ENCODE results near the gene KIAA1328.
A peak's percentile ranks its signal among the peaks of the same experiment; 100 is the strongest.

KIAA1328 gene

DNA sequence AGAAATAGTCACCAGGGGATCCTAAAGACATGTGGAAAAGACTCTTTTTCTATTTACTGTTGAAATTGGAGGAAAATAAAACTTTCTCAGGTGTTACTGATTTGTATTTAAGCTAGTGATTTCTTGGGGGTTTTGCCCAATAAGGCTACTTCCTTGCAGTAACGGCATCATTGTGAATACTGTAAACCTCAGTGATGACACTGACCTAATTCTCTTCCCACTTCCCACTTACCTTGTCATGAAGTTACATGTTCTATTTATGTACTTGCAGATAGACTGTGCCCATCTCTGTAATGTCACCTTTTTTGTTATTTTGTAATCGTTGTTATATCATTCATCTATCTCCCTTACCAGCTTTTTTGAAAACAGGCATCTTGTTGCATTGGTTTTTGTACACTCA lies 134.5 kb downstream of the KIAA1328 start:
- no peak for DNase-seq

DNA sequence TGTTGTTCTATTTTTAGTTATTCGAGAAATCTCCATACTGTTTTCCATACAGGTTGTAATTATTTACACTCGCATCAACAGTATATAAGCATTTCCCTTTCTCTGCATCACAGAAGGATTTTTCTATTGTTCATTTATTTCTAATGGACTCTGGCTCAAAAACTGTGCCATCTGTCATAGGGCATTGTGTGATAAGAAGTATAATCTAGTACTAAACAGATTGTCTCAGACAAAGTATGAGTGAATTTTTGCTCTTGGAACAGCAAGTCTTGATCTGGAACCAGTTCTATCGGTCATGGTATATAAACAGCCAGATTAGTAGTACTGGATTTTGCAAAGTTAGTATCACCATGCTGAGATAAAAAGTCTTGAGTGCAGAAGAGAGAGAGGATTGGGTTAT lies 145.8 kb downstream of the KIAA1328 start:
- DNase-seq = no peak

DNA sequence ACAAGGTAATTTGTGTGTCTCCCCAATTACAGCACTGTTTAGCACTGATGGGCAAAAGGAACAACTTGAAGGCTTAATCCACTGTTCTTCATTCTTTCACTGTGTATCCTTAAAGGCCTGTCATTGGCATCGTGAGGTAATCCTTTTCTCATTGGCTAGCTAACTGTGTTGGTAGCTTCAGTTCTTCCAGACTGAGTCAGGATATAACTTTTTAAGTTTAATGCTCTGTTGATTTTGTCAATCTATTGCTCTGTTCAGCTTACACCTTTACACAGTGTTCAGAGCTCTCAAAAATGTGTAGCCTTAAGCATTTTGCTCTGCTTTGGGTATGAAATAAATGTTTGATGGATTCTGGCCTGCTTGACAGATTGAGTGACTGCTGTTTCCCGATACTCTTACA lies 148.2 kb downstream of the KIAA1328 start:
- no peak for DNase-seq

DNA sequence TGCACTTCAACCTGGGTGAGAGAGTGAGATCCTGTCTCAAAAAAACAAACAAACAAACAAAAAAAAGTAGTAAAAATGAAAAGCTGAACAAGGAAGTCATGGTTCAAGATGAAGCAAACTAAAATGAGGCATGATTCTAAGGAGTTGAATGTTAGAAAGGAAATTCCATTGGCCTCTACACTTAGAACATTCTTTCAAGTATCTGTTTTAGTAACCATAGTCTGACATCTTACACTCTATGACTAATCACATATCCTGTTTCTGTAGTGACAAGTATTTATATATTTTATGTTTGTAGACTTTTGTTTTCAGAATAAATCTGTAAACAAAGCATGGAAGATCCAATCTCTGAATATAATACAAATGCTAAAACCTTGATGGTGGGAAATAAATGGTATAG lies 164.1 kb downstream of the KIAA1328 start:
- DNase-seq = no peak

DNA sequence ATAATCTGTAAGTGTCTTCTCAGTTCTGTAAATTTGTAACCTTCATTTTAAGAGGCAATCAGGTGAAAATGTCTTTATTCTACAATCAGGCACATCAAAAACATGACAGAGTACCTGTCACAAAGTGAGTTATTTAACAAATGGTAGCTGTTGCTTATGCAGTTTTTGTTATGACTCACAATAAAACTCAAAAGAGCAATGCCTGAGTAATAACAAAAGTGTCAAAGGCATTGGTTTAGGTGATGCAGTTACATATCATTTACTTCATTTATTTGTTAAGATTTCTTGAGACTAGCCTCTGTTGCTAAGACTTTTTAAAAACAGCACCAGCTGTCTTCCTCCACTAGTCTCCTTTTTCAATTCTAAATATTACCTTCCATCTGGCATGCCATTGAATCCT lies 177.8 kb downstream of the KIAA1328 start:
- DNase-seq = no peak

DNA sequence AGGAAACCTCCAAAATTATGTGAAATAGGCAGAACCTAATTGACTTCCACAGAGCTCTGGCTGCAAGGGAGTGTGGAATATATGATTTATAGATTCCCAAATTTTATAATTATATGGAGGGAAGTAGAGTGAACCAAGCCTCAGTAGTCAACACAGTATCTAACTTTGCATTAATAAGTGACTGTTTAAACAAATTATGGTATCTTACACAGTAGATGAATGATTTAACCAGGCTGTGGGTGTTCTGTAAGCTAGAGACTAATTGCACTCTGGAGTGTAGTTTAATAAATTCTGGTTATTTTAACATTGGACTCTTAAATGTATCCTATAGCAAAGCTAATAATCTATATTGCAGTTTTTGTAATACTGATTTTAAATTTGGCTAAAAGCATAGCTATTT lies 183.5 kb downstream of the KIAA1328 start:
- no peak for DNase-seq

DNA sequence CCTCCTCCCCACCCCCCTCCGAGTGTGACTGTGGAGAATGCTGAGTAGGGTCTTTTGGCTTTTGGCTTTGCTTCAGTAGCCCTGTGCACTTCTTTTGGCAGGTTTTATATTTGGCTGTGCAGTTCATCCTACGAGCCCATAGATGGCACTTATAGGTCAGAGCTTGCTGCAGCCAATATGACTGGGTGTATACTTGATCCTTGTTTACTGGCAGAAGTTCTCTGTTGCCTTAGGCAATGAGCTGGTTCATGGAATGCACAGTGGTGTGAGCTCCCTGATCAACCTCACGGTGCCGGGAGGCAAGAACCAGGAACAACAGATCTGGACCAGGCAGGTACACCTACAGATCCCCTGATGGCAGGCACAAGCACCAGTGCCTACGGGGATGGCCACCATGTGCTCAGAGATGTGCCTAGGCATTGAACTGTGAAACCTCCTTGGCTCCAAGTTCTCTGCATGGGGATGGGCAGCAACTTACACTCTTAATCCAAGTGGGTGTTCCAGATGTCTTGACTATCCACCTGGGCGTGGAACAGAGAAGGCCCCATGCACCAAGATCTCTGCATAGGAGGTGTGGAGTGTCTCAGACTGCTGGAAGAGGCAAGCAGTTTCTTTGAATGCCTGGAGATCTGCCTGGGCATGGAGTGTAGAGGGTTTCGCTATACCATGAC lies 190.4 kb downstream of the KIAA1328 start:
- no peak for DNase-seq

DNA sequence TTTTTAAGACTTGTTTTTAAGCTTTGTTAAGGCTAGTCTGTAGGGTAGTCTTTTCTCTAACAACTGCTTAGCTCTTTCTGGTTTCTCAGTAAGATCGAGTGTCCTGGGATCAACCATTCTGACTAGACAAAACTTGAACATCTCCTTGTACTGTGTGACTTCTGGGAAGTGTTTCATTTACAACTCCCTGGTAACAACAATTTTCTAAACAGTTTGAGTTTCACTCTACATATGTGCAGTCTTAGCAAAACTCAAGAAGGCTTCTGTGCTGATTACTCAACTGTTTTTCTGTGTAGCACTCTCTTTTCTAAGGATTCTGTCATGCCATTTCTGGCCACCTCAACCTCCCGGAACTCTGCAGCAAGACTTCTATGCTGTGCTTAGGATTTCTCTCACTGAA lies 204.5 kb downstream of the KIAA1328 start:
- no peak for DNase-seq

DNA sequence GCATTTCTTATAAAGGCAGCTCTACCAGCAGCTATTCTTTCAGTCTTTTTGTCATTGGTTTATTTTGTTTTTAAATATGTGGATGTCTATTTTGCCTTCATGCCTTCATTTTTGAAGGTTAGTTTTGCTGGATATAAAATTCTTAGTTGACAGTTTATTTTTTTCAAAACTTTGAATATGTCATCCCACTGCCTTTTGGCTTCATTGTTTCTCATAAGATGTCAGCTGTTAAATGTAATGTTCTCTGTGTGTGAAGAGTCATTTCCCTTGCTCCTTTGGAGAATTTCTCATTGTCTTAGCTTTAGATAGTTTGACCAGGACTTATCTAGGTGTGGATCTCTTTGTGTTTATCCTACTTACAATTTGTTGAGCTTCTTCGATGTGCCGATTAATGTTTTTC lies 213.5 kb downstream of the KIAA1328 start:
- no peak for DNase-seq

DNA sequence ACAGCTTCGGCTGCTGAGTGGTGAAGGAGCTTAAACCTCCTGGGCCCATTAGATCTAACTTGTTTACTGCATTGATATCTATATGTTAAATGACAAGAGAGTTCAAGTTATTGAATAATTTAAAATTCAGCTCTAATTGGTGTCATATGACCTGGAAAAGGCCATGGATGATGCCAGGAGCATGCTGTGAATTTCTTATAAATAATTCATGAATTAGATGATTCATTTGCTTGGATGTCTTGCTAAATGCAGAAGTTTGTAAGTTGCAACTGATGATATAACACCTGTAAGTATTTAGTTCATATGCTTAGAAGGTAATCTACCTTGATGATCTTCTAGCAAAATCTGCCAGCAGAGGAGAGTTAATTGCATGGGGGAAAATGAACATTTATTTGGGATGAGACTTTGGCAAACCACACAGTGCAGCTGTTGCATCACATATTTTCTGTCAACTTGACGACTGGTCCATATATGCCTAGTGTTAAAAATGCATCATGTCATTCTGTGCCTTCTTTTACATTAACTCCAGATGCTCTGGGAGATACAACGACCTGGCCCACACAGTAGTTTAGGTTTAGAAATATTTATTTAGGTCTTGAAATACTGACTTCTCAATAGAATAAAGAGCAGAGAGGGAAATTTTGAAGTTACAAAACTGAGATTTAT lies 226.3 kb downstream of the KIAA1328 start:
- no peak for DNase-seq

DNA sequence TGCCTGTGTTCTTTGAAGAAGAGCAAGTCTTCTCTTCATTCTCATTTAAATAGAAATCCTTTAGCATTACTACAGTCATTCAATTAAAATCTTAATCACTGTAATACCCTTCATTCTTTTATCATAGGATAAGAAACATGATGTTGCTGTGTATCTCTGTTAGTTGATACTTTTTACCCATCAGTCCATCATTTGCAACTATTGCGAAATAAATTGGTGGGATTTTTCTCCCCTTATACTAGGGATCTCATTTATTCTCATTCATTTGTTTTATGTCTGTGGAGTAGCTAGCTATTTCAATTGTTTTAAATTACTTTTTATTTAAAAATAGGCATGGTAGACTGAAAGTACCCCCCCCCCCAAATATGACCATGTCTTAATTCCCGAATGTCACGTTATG lies 235.3 kb downstream of the KIAA1328 start:
- no peak for DNase-seq

DNA sequence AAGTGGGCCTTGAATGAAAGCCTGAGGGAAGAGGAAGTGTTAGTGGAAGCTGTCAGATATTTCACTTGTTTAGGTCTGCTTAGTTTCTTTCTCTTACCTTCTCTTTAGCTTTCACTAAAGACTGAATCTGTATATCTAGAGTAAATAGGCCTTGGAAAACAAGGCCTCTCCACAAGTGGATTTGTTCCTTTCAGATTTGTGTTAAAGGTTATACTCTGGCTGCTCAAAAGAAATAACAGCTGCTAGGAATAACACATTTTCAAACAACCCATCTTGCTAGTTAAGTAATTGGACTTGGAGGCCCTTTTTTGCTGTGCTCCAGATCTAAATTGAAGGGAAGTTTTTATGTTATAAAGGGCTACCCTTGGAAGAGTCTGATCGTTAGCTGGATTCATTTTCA lies 236.3 kb downstream of the KIAA1328 start:
- no peak for DNase-seq

DNA sequence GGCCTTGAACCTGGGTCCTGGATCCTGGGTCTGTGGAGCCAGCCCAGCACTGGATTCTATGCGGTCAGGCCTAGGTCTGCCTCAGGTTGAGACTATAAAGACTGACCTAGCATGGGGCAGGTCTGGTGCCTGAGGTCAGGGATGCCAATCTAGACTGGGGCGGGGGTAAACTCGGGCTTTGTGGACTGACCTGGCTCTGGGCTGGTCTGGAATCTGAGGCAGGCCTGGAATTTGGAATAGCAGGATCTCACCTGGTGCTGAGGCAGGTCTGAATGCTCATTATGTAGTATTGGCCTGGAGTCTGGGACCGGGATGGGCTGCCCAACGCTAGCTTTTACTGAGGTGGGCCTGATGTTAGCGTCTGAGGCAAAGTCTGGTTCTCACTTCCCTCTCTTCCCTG lies 256.0 kb downstream of the KIAA1328 start:
- DNase-seq = no peak

DNA sequence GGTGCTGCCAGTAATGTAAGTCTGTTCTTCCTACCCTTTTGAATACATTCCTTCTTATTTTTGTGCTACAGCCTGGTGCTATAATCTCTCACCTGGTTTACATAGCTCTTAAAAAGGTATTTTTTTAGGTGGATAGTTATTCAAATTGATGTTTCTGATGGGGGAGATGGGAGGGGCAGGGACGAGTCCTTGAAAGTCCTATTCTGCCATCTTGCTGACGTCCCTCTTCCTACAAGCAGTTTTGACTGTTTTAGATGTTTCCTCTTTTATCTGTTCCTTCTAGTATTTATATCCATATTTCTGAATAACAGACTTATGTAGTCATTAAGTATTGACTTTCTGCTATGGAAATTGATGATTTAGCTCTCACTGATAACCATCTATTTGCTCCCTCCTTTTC lies 256.4 kb downstream of the KIAA1328 start:
- DNase-seq = no peak

DNA sequence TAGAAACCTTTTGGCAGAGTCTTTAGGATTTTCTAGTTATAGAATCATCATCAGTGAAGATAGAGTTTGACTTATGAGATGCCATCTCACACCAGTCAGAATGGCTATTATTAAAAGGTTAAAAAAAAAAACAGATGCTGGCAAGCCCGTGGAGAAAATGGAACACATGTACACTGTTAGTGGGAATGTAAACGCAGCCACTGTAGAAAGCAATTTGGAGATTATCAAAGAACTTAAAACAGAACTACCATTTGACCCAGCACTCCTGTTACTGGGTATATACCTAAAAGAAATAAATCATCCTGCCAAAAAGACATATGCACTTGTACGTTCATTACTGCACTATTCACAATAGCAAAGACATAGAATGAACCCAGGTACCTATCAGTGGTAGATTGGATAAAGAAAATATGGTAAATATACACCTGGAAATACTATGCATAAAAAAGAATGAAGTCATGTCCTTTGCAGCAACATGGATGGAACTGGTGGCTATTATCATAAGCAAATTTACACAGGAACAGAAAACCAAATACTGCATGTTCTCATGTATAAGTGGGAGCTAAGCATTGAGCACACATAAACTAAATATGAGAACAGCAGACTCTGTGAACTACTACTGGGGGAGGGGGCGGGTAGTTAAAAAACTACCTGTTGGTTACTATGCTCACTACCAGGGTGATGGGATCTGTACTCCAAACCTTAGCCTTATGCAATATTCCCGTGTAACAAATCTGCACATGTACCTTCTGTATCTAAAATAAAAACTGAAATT lies 279.0 kb downstream of the KIAA1328 start:
- no peak for DNase-seq

DNA sequence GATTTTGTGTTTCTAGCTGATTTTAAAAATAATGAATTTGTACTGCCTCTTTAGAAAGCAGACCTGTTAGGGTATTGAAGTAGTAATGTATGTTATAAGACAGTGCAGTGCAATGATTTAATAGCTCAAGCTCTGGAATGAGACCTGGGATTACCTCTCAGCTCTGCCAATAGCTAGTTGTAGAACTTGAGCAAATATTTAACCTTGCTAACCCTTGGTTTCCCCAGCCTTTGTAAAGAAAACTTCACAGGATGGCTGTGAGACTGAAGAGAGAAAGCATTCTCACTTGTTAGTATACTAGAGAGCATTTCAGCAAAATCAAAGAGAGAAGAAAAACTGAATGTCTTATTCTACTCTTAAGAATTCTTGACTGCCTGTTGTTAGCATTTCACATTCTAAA lies 293.9 kb downstream of the KIAA1328 start:
- DNase-seq = no peak

DNA sequence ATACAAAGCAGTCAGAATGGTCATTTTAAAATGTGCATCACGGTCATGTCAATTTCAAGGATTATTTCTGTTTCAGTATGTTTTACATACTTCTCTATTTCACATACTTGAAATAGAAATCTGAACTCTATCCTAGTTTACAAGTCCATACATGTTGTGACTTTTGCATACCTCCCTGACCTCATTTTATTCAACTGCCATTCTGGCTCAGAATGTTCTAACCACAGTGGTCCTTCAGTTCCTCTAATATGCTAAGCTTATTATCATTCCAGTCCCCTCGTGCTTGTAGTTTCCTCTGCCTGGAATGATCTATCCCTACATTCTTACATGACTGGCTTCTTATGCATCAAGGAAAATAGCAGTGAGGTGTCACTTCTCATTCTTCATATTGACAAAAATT lies 295.6 kb downstream of the KIAA1328 start:
- no peak for DNase-seq

DNA sequence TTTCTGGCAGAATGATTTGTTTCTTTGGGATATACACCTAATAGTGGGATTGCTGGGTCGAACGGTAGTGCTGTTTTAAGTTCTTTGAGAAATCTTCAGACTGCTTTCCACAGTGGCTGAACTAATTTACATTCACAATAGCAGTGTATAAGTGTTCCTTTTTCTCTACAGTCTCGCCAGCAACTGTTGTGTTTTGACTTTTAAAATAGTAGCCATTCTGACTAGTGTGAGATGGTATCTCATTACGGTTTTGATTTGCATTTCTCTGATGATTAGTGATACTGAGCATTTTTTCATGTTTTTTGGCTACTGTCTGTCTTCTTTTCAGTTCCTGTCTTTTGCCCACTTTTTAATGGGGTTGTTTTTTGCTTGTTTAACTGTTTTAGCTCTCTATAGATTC lies 306.2 kb downstream of the KIAA1328 start:
- no peak for DNase-seq

DNA sequence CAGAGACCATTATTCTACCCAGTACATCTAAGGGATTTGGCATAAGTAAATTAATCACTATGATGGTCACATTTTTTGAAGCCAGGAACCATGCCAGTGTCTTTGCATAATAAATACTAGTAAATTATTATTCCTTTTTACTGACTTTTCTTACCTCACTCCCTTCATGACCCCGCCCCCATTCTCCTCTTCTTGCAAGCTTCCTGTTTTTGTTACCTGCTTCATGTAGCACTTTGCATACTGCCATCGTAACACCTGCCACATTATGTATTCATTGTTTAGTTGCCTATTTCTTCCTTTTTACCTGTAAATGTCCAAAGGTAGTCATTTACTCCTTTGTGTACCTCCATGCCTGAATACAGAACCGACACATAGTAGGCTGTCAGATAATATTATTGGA lies 309.5 kb downstream of the KIAA1328 start:
- no peak for DNase-seq

DNA sequence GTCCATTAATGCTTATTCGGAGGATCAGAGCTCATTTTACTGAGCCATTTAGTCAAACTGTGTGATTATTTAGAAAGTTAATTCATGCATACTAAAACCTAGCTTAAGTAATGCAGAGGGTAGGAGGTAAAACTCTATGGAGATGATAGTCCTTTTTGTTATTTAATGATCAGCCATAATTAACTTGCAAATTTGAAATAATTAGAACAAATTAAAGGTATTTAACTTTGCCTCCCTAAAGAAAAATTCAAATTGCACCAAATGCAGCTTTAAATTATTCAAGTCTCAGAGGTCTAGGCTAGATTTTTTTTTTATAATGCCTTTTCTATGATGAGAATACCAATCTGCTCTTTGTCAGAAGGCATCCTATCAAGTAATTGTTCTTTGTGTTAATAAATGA lies 310.9 kb downstream of the KIAA1328 start:
- DNase-seq = no peak

DNA sequence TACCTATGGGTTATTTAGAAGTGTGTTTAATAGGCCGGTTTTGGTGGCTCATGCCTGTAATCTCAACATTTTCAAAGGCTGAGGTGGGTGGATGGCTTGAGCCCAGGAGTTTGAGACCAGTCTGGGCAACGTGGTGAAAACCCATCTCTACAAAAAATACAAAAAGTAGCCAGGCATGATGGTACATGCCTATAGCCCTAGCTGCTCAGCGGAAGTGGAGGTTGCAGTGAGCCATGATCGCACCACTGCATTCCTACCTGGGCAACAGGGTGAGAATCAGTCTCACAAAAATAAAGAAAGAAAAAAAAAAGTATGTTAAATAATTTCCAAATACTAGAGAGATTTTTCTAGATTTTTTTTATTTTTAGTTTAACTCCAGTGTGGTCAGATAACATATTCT lies 316.0 kb downstream of the KIAA1328 start:
- DNase-seq = no peak

DNA sequence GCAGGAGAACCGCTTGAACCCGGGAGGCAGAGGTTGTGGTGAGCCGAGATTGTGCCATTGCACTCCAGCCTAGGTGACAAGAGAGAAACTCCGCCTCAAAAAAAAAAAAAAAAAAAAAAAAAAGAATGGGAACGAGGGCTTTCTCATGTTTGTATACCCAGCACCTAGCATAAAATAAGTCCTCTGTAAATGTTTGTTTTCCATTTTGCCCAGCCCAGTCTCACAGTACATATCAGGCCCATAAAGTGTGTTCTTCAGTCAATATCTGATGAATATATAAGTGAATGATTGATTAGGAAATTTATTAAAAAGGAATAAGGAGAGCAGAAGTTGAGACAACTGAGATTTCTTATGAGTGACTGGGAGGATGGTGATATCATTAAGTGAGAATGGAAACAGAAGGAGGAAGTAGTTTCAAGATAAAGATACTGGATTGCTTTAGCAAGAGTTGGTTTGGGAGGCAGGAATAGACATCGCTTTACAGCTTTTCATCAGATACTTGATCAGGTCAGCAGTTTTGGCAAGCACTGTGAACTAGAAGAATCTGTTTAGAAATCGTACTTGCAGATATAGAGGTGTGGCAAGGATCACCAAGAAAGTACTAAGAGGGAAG lies 327.5 kb downstream of the KIAA1328 start:
- peak in 2 of 3 donors; percentile 1 to 5 for DNase-seq

DNA sequence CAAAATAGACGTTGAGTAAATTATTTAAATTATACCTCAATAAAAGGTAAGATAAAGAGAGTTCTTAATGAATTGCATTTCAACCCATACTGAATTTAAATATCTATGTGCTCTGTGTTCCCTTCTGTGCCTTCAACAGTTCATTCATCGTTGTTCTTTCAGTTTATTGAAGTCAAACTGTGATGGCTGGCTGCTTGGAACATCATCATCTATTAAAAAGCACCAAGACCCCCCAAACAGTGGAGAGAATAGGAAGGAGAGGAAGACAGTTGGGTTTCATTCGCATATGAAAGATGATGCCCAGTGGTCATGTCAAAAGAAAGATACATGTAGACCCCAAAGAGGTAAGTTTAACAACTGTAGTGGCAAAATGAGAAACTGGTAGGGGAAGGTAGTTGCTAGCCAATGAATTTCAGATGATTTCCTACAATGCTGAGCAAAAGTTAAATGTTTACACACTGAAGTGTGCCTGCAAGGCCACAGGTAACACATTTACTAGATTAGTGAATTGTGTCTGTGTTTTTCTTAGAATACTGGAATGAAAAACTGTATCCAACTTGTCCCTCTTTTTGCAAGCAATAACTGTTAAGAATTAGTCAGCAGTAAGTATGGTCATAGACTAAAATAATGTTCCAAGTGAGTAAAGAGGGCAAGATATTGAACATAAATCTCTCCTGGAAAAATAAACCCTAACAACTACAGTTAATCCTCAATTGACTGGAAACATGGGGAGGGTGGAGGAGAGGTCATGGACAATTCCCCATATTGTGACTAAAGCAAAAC lies 331.3 kb downstream of the KIAA1328 start:
- DNase-seq = no peak
